ENCODE data around the gene ACOXL. TPM values are rescaled to one million over a fixed set of nuclear protein-coding genes. Genes with fewer than 3 reads are reported as not detected.

The ACOXL gene
- total RNA-seq, 2 experiments from 2014 or later: not detected

DNA sequence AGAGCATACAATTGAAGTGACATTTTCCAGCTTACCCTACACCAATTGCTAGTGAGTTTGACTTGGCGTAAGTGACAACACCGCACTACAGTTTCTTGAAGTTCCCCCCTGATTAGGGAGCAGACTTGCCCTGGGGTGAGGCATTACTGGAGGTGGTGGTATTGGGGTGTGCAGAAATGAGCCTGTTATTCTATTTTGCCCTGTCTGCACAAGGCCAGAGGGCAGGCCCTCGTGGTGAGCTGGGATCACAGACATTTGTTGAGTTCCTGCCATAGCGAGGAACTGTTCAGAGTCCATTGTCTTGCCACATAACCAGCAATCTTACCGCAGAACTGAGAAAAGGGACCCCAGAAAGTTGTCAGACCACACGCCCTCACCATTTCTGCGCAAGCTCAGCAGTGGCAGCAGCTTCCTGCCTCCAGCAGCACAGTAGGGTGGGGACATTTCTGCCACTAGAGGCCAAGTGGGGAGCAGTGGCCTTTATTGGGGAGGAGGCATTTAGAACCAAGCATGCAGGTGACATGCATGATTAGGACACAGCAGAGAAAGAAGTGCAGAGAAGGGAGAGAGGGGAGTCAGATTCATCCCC, 284.8 kb downstream of the ACOXL start:
- H3K27ac Mint-ChIP-seq: no peak overlapping the region
- POLR2A ChIA-PET: no interaction called here
- Histone ChIP-seq H3K36me3 (ENCODE audit: insufficient read depth, low read length) (no peaks in the 10 kb centered on the region), H3K4me1 (ENCODE audit: insufficient read depth, low read length) (no peaks in the 10 kb centered on the region), H3K27me3 (ENCODE audit: control insufficient read depth in 1 of 2, insufficient read depth in 2 of 2, low read length in 2 of 2) (no peaks in the 10 kb centered on the region), H3K4me3 (ENCODE audit: low read length) (no peak overlapping the region), H3K9me3 (ENCODE audit: control insufficient read depth in 1 of 2, insufficient read depth in 1 of 2, low read length in 2 of 2) (peaks cover 0 to 3% of the 10 kb centered on the region in 2 experiments), H3K27ac (ENCODE audit: low read depth in 1 of 2, low read length in 2 of 2) (no peak overlapping the region)
- intact Hi-C loops (cut with DNase I, micrococcal nuclease): loop anchor here in 1 of 2 experiments (5.0 kb wide), 1 partner anchor 865 kb away; no protein-coding TSS in a partner anchor
- no peaks in the 10 kb centered on the region for H3K27me3 Mint-ChIP-seq
- peaks cover 3% of the 10 kb centered on the region for H3K9me3 Mint-ChIP-seq
- H3K36me3 Mint-ChIP-seq (ENCODE audit: low read depth): no peaks in the 10 kb centered on the region
- no peak overlapping the region for H3K4me3 Mint-ChIP-seq
- H3K4me1 Mint-ChIP-seq (ENCODE audit: low read depth): no peaks in the 10 kb centered on the region
- DNase-seq (peak in 1 of 14 experiments; percentile 30), ATAC-seq (ENCODE audit: poor library complexity) (no peak)
- CTCF ChIA-PET: no interaction called here
- TF ChIP-seq, protein P1, sequence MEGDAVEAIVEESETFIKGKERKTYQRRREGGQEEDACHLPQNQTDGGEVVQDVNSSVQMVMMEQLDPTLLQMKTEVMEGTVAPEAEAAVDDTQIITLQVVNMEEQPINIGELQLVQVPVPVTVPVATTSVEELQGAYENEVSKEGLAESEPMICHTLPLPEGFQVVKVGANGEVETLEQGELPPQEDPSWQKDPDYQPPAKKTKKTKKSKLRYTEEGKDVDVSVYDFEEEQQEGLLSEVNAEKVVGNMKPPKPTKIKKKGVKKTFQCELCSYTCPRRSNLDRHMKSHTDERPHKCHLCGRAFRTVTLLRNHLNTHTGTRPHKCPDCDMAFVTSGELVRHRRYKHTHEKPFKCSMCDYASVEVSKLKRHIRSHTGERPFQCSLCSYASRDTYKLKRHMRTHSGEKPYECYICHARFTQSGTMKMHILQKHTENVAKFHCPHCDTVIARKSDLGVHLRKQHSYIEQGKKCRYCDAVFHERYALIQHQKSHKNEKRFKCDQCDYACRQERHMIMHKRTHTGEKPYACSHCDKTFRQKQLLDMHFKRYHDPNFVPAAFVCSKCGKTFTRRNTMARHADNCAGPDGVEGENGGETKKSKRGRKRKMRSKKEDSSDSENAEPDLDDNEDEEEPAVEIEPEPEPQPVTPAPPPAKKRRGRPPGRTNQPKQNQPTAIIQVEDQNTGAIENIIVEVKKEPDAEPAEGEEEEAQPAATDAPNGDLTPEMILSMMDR (IDR thresholded peaks at IDR 0.05): no peak

DNA sequence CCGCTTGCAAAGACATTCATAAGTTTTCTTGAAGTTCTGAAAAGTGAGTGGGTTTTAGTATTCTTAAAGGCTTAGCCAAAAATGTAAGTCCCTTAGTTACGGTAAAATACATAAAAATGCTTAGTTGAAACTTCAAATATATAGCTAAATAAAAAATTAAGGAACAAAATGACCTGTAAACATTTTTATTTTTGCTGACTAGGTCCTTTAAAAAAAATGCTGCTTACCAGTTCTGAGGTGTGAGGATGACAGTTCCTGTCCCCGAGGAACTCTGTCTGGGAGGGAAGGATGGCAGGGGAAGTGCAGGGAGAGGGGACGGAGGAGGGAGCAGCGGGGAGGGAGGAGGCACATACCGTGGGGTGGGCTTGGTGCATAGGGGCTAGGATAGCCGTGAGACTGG, 285.5 kb downstream of the ACOXL start:
- H3K4me1 Mint-ChIP-seq (ENCODE audit: low read depth): no peaks in the 10 kb centered on the region
- H3K4me3 ChIP-seq (ENCODE audit: low read length): no peak overlapping the region
- DNase-seq (no peak), ATAC-seq (ENCODE audit: poor library complexity) (no peak)
- peaks cover 3% of the 10 kb centered on the region for H3K9me3 Mint-ChIP-seq
- no peak overlapping the region for H3K4me3 Mint-ChIP-seq
- no peak overlapping the region for H3K27ac Mint-ChIP-seq
- intact Hi-C loops (cut with DNase I, micrococcal nuclease): loop anchor here in 1 of 2 experiments (5.0 kb wide), 1 partner anchor 866 kb away; no protein-coding TSS in a partner anchor
- CTCF ChIA-PET: no interaction called here
- no peaks in the 10 kb centered on the region for H3K4me1 ChIP-seq (ENCODE audit: insufficient read depth, low read length)
- H3K27me3 Mint-ChIP-seq: no peaks in the 10 kb centered on the region
- H3K9me3 ChIP-seq (ENCODE audit: control insufficient read depth in 1 of 2, insufficient read depth in 1 of 2, low read length in 2 of 2): peaks cover 0 to 3% of the 10 kb centered on the region in 2 experiments
- H3K36me3 ChIP-seq (ENCODE audit: insufficient read depth, low read length): no peaks in the 10 kb centered on the region
- H3K36me3 Mint-ChIP-seq (ENCODE audit: low read depth): no peaks in the 10 kb centered on the region
- H3K27ac ChIP-seq (ENCODE audit: low read depth in 1 of 2, low read length in 2 of 2): no peak overlapping the region
- POLR2A ChIA-PET: no interaction called here
- TF ChIP-seq, protein P1 (IDR thresholded peaks at IDR 0.05): no peak
- no peaks in the 10 kb centered on the region for H3K27me3 ChIP-seq (ENCODE audit: control insufficient read depth in 1 of 2, insufficient read depth in 2 of 2, low read length in 2 of 2)

DNA sequence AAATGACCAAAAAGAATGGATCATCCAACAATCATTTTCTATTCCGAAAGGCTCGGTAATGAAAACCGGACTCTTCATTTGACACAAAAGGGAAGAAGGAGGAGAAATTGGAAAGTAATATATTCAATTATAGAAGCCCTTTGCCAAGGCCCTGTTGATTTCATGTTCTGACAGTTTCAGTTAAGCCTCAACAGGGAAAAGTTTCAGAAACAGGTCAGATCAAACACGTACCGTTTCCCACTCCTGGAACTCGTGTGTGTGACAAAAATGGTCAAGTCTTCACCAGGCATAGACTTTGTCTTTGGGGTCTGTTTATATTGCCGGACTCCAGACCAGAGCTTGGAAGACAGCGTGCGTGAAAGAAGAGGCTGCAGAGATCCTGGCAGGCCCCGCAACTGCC, 287.0 kb downstream of the ACOXL start:
- no peaks in the 10 kb centered on the region for H3K4me1 ChIP-seq (ENCODE audit: insufficient read depth, low read length)
- H3K9me3 Mint-ChIP-seq: no peaks in the 10 kb centered on the region
- CTCF ChIA-PET: no interaction called here
- DNase-seq: no peak
- no peak for ATAC-seq (ENCODE audit: poor library complexity)
- H3K27ac Mint-ChIP-seq: no peak overlapping the region
- intact Hi-C loops (cut with DNase I, micrococcal nuclease): loop anchor here in 1 of 2 experiments (5.0 kb wide), 1 partner anchor 867 kb away; no protein-coding TSS in a partner anchor
- no peaks in the 10 kb centered on the region for H3K36me3 ChIP-seq (ENCODE audit: insufficient read depth, low read length)
- H3K4me3 Mint-ChIP-seq: no peak overlapping the region
- TF ChIP-seq, protein P1 (IDR thresholded peaks at IDR 0.05): no peak
- H3K4me1 Mint-ChIP-seq (ENCODE audit: low read depth): no peaks in the 10 kb centered on the region
- no peak overlapping the region for H3K27ac ChIP-seq (ENCODE audit: low read depth in 1 of 2, low read length in 2 of 2)
- peaks cover 0 to 3% of the 10 kb centered on the region in 2 experiments for H3K9me3 ChIP-seq (ENCODE audit: control insufficient read depth in 1 of 2, insufficient read depth in 1 of 2, low read length in 2 of 2)
- no peaks in the 10 kb centered on the region for H3K27me3 ChIP-seq (ENCODE audit: control insufficient read depth in 1 of 2, insufficient read depth in 2 of 2, low read length in 2 of 2)
- no peak overlapping the region for H3K4me3 ChIP-seq (ENCODE audit: low read length)
- POLR2A ChIA-PET: no interaction called here
- no peaks in the 10 kb centered on the region for H3K27me3 Mint-ChIP-seq
- no peaks in the 10 kb centered on the region for H3K36me3 Mint-ChIP-seq (ENCODE audit: low read depth)

All from CD4-positive, alpha-beta T cell (primary cell).